Measurements from ENCODE around the gene ERCC1. TPM values are rescaled to one million over a fixed set of nuclear protein-coding genes. Genes with fewer than 3 reads are reported as not detected.

ERCC1 gene
- total RNA-seq, 1 experiment from 2014 or later: 103 TPM

DNA sequence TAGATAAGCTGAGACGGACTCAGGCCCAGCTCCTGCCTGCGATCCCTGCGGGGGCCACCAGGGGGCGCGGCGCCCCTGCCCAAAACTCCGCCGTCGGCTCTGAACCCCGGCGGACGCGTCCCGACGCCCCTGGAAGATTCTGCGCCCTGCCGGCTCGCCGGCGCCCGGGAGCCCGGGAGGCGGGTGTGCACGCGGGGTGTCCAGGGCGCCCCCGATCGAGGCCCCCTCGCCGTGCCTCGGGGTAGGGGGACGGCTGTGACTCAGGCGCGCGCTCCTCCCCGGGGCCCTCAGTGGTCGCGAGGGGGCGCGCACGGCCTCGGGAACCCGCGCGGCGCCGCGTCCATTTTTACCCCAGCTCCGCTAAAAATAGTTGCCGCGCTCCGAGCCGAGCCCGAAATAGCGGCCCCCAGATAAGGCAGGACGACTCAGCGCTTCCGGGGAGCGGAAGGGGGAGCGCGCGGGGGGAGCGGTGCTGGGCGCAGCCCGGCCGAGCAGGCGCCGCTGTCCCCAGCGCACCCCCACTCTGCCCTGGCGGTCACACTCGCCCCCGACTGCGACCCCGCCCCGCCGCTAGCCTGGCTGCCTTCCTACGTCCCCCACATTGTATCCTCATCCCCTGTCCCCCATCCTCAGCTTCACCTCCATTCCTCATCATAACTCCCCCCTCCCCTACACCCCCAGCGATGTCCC is 16.0 kb upstream of the ERCC1 start (continued):
- TF ChIP-seq SIN3A (IDR thresholded peaks at IDR 0.05; ENCODE audit: low read depth): no peak; the same call in 1 of the 2 replicates
- TF ChIP-seq CBX3 (IDR thresholded peaks at IDR 0.05; ENCODE audit: low read depth): 0 out of 2 replicates have a peak, but pooled peaks have one; percentile 18
- no peak for TF ChIP-seq EGR1 (IDR thresholded peaks at IDR 0.05; ENCODE audit: low read depth)
- TF ChIP-seq, protein P1, sequence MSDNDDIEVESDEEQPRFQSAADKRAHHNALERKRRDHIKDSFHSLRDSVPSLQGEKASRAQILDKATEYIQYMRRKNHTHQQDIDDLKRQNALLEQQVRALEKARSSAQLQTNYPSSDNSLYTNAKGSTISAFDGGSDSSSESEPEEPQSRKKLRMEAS (IDR thresholded peaks at IDR 0.05): 0 out of 2 replicates have a peak, but pooled peaks have one; percentile 32
- TF ChIP-seq, protein P2, sequence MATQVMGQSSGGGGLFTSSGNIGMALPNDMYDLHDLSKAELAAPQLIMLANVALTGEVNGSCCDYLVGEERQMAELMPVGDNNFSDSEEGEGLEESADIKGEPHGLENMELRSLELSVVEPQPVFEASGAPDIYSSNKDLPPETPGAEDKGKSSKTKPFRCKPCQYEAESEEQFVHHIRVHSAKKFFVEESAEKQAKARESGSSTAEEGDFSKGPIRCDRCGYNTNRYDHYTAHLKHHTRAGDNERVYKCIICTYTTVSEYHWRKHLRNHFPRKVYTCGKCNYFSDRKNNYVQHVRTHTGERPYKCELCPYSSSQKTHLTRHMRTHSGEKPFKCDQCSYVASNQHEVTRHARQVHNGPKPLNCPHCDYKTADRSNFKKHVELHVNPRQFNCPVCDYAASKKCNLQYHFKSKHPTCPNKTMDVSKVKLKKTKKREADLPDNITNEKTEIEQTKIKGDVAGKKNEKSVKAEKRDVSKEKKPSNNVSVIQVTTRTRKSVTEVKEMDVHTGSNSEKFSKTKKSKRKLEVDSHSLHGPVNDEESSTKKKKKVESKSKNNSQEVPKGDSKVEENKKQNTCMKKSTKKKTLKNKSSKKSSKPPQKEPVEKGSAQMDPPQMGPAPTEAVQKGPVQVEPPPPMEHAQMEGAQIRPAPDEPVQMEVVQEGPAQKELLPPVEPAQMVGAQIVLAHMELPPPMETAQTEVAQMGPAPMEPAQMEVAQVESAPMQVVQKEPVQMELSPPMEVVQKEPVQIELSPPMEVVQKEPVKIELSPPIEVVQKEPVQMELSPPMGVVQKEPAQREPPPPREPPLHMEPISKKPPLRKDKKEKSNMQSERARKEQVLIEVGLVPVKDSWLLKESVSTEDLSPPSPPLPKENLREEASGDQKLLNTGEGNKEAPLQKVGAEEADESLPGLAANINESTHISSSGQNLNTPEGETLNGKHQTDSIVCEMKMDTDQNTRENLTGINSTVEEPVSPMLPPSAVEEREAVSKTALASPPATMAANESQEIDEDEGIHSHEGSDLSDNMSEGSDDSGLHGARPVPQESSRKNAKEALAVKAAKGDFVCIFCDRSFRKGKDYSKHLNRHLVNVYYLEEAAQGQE (IDR thresholded peaks at IDR 0.05; ENCODE audit: low read depth): no peak
- no peak for TF ChIP-seq JUND (IDR thresholded peaks at IDR 0.05)
- TF ChIP-seq EZH2 (IDR thresholded peaks at IDR 0.05): no peak
- no peak for TF ChIP-seq ELF1 (IDR thresholded peaks at IDR 0.05; ENCODE audit: borderline replicate concordance, low read depth)
- TF ChIP-seq RAD21 (IDR thresholded peaks at IDR 0.05; ENCODE audit: low read depth): peak; percentile 87
- TF ChIP-seq POLR2A (IDR thresholded peaks at IDR 0.05; ENCODE audit: borderline replicate concordance, extremely low read depth, insufficient read depth, insufficient read length): no peak
- no peak for TF ChIP-seq ZNF274 (IDR thresholded peaks at IDR 0.05; ENCODE audit: low read depth, low read length)
- TF ChIP-seq YY1 (IDR thresholded peaks at IDR 0.05; ENCODE audit: extremely low read depth, insufficient replicate concordance, low read depth, low read length): peak; percentile 74
